ENCODE measurements around the gene LDHAL6B. TPM values are rescaled to one million over a fixed set of nuclear protein-coding genes. Genes with fewer than 3 reads are reported as not detected.
"Not testable (repeated sequence)": the region's sequence is repeated elsewhere in the genome, so short reads cannot be mapped to it uniquely, and the experiment has no call there.

The LDHAL6B gene
- total RNA-seq, 6 experiments from 2014 or later = not detected

DNA sequence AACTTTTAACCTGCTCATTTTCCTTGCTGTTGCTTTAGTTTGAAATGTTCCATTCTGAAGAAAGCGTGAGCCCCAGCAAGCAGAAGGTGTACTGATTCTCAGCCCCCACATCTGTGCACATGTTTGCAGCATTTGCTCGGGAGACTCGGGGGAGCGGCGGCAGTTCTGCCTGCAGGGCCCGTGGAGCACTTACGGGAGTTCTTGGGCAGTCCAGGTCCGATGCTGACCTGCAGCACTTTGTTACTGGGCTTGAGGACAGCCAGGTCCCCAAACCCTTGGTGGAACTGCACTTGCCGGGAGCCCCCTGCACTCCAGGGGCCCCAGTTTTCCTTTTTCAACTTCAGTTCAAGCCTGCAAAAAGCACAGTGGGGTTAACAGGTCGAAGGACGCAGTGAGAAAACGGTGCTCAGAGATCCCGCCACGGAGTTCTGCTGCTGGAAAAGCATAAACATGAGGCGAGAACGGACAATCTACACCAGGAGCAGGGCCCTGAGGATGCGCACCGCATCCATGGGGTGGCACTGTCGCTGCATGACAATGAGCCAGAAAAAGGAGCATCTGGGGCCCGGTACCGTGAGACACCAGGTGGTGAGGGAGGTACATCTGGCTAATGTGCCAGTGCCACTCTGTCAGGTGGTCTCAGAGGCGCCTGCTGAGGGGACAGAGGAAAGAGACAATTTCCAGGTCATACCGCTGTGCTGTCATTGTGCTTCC lies 45.6 kb upstream of the LDHAL6B start:
- TF ChIP-seq, protein P1, sequence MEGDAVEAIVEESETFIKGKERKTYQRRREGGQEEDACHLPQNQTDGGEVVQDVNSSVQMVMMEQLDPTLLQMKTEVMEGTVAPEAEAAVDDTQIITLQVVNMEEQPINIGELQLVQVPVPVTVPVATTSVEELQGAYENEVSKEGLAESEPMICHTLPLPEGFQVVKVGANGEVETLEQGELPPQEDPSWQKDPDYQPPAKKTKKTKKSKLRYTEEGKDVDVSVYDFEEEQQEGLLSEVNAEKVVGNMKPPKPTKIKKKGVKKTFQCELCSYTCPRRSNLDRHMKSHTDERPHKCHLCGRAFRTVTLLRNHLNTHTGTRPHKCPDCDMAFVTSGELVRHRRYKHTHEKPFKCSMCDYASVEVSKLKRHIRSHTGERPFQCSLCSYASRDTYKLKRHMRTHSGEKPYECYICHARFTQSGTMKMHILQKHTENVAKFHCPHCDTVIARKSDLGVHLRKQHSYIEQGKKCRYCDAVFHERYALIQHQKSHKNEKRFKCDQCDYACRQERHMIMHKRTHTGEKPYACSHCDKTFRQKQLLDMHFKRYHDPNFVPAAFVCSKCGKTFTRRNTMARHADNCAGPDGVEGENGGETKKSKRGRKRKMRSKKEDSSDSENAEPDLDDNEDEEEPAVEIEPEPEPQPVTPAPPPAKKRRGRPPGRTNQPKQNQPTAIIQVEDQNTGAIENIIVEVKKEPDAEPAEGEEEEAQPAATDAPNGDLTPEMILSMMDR (IDR thresholded peaks at IDR 0.05) = peak; percentile 76
- peaks cover 7% of the 10 kb centered on the region for H3K4me1 Mint-ChIP-seq (ENCODE audit: low read depth)
- no peaks in the 10 kb centered on the region for H3K9me3 Mint-ChIP-seq
- H3K27ac Mint-ChIP-seq = no peak overlapping the region
- no peak for DNase-seq
- H3K4me3 Mint-ChIP-seq = no peak overlapping the region
- H3K27me3 Mint-ChIP-seq (ENCODE audit: insufficient read depth) = peaks cover 5% of the 10 kb centered on the region; the same call in 1 of the 2 replicates
- H3K36me3 Mint-ChIP-seq (ENCODE audit: low read depth) = peaks cover 12% of the 10 kb centered on the region

DNA sequence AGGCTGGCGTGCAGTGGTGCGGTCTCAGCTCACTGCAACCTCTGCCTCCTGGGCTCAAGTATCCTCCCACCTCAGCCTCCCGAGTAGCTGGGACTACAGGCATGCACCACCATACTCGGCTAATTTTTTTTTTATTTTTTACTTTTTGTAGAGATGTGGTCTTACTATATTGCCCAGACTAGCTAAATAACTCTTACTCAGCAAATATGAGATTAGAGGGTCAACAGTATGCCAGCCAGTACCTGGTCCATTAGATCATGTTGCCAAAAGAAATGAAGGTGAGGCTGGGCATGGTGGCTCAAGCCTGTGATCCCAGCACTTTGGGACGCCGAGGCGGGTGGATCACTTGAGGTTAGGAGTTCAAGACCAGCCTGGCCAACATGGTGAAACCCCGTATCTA lies 44.6 kb upstream of the LDHAL6B start:
- DNase-seq; H3K27me3 Mint-ChIP-seq (ENCODE audit: insufficient read depth); H3K27ac Mint-ChIP-seq; H3K9me3 Mint-ChIP-seq; H3K4me3 Mint-ChIP-seq: not testable (repeated sequence)
- Mint-ChIP-seq H3K4me1 (ENCODE audit: low read depth) (peaks cover 12% of the 10 kb centered on the region), H3K36me3 (ENCODE audit: low read depth) (peaks cover 19% of the 10 kb centered on the region)

DNA sequence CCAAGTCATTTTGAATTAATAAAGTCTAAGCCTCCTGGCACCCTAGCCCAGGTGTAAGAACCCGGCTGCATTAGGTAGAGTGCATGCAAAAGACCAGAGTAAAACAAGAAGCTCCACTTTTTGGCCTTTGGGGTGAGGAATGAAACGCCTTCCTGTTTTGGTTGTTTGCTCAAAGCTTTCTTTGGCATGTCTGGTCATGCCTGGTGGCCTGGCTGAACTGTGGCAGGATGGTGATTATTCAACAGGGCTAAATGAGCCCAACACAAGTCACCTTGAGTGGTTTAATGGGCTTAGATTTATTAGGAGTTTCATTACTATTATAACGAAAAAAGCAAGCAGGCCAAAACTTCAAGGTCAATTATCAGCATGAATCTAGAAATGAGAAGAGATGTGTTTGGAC lies 40.9 kb upstream of the LDHAL6B start:
- H3K27ac Mint-ChIP-seq = peak overlapping the region; percentile 38; the same call in 1 of the 2 replicates
- no peak overlapping the region for H3K4me3 Mint-ChIP-seq
- H3K36me3 Mint-ChIP-seq (ENCODE audit: low read depth) = peaks cover 32% of the 10 kb centered on the region
- DNase-seq = no peak
- H3K4me1 Mint-ChIP-seq (ENCODE audit: low read depth) = peaks cover 44% of the 10 kb centered on the region
- TF ChIP-seq, protein P1 (IDR thresholded peaks at IDR 0.05) = no peak
- peaks cover 3% of the 10 kb centered on the region for H3K27me3 Mint-ChIP-seq (ENCODE audit: insufficient read depth)
- H3K9me3 Mint-ChIP-seq = no peaks in the 10 kb centered on the region

DNA sequence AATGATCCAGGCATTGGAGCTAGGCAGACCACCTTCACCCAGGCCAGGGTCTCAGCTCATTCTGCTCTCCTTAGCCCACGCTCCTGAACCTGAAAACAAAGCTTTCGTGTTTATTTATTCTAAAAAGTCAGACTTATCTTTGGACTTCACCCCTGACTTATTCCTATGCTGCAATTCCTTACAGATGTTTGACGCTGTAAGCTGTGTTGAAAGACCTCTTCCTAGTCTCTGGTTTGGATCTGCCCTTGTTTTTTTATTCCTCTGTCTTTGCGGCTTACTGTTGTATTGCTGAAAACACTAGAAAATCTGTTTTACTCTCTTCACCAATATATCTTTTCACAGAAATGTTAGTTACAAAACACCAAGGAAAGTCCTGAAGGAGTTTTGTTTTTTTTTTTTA lies 40.5 kb upstream of the LDHAL6B start:
- H3K4me1 Mint-ChIP-seq (ENCODE audit: low read depth) = peaks cover 49% of the 10 kb centered on the region
- no peak for DNase-seq
- peaks cover 3% of the 10 kb centered on the region for H3K27me3 Mint-ChIP-seq (ENCODE audit: insufficient read depth)
- peak overlapping the region; percentile 38; the same call in 1 of the 2 replicates for H3K27ac Mint-ChIP-seq
- H3K4me3 Mint-ChIP-seq = no peak overlapping the region
- H3K9me3 Mint-ChIP-seq = no peaks in the 10 kb centered on the region
- TF ChIP-seq, protein P1 (IDR thresholded peaks at IDR 0.05) = no peak
- H3K36me3 Mint-ChIP-seq (ENCODE audit: low read depth) = peaks cover 32% of the 10 kb centered on the region

DNA sequence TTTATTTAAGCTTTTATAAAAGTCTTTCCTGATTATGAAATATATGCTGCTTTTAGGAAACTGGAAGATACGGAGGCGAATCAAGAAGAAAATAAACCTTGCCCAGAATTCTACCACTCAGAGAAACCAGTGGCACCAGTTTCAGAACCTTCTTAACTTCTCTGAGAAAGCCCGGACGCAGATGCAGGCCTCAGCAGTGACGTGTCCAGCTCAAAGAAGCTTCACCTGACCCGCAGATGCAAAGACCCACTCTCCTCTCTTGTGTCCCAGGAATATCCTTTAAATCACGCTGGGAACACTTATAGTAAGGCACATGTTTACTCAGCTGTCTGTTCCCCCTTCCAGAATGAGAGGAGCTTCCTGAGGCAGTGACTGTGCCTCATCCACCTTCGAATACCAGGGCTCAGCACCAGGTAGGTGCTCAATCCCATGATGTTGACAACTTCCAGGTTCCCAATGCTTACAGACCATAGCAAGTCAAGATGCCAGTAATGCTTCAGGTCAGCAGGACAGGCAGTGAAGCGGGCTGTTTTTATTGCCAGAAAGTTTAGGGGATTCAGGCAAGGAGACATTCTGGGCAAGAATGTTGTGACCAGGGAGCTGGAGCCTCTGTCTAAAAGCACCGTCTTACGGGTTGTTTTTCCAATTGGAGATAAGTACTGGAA lies 39.9 kb upstream of the LDHAL6B start:
- no peak overlapping the region for H3K4me3 Mint-ChIP-seq
- no peak for DNase-seq
- H3K27me3 Mint-ChIP-seq (ENCODE audit: insufficient read depth) = peaks cover 3% of the 10 kb centered on the region
- no peak overlapping the region for H3K27ac Mint-ChIP-seq
- peaks cover 53% of the 10 kb centered on the region for H3K4me1 Mint-ChIP-seq (ENCODE audit: low read depth)
- H3K36me3 Mint-ChIP-seq (ENCODE audit: low read depth) = peaks cover 35% of the 10 kb centered on the region
- TF ChIP-seq, protein P1 (IDR thresholded peaks at IDR 0.05) = no peak
- H3K9me3 Mint-ChIP-seq = no peaks in the 10 kb centered on the region

DNA sequence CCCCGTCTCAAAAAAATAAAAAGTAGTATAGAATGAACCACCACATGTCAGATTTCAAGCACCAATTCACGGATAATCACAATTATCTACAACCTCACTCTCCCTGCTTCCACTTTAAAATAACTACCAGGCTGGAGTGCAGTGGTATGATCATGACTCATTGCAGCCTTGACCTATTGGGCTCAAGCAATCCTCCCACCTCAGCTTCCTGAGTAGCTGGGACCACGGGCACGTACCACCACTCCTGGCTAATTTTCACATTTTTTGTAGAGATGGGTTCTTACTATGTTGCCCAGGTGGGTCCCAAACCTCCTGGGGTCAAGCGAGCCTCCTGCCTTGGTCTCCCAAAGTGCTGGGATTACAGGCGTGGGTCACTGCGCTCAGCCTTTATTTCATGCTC lies 38.1 kb upstream of the LDHAL6B start:
- peak overlapping the region; percentile 82; the same call in 1 of the 2 replicates for H3K4me3 Mint-ChIP-seq
- peak overlapping the region; percentile 99 for H3K27ac Mint-ChIP-seq
- TF ChIP-seq, protein P1 (IDR thresholded peaks at IDR 0.05) = no peak
- H3K27me3 Mint-ChIP-seq (ENCODE audit: insufficient read depth) = peaks cover 3% of the 10 kb centered on the region
- H3K9me3 Mint-ChIP-seq = no peaks in the 10 kb centered on the region
- H3K36me3 Mint-ChIP-seq (ENCODE audit: low read depth) = peaks cover 44% of the 10 kb centered on the region
- DNase-seq = peak; percentile 37
- H3K4me1 Mint-ChIP-seq (ENCODE audit: low read depth) = peaks cover 55% of the 10 kb centered on the region
